GM18519 (cell line): ENCODE results near the gene OSGIN1.
"Not testable (repeated sequence)": the region's sequence is repeated elsewhere in the genome, so short reads cannot be mapped to it uniquely, and the experiment has no call there.

Experiments
- ATAC-seq: cut with Tn5 transposase; IDR thresholded peaks from one replicate; pipeline ENCODE4 v1.9.1; 2021; ENCODE audit warnings: mild to moderate bottlenecking, moderate library complexity; ENCODE audit not compliant: unreplicated experiment, low FRiP score

Gene OSGIN1

DNA sequence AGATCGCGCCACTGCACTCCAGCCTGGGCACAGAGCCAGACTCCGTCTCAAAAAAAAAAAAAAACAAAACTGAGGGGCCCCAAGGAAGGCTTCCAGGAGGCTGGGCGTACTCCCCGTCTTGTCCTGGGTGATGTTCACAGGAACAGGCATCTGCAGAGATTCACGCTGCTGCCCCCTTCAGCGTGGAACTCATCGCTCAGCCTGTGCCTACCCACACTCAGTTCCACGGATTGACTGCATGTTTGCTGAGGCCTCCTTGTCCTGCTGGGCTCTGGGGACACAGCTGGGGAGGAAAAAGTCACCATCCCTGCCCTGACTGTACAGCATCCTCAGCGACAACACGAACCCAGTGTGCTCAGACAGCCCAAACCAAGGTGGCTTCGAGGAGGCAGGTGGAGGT lies 12.9 kb upstream of the OSGIN1 start:
- no peak for ATAC-seq

DNA sequence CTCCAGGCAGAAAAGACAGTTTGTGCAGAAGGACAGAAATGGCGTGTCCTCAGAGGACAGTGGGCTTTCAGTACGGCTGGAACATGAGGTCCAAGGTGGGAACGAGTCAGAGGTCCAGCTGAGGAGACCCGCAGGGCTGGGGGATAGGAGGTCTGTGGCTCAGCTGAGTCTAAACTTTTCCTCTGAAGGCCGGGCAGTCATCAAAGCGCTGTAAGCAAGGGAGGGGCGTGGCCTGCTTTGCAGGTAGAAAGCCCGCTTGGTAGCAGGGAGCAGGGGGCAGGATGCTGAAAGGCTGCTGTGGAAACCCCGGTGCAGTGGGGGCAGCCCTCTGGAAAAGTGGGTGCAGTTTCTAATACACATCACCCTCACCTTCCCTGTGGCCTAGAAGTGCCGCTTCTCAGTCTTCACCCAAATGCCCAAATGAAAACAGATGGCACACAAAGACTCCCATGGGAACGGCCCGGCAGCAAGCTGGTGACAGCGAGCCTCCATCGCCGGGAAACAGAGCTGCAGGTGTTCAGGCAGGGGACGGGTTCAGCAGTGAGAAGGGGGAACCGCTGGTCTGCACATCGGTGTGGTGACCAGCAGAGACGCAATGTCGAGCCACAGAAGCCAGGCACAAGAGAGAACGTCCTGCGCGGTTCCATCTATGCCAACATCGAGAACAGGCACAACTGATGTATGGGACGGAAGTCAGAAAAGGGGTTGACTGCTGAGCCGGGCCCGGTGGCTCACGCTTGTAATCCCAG lies 12.2 kb upstream of the OSGIN1 start:
- no peak for ATAC-seq

DNA sequence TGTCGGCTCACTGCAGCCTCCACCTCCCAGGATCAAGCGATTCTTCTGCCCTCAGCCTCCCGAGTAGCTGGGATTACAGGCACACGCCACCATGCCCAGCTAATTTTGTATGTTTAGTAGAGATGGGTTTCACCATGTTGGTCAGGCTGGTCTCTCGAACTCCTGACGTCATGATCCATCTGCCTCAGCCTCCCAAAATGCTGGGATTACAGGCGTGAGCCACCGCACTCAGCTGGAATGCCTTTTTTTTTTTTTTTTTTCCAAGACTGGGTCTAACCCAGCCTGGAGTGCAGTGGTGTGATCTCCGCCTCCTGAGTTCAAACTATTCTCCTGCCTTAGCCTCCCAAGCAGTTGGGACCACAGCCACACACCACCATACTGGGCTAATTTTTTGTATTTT lies 11.5 kb upstream of the OSGIN1 start:
- not testable (repeated sequence) for ATAC-seq

DNA sequence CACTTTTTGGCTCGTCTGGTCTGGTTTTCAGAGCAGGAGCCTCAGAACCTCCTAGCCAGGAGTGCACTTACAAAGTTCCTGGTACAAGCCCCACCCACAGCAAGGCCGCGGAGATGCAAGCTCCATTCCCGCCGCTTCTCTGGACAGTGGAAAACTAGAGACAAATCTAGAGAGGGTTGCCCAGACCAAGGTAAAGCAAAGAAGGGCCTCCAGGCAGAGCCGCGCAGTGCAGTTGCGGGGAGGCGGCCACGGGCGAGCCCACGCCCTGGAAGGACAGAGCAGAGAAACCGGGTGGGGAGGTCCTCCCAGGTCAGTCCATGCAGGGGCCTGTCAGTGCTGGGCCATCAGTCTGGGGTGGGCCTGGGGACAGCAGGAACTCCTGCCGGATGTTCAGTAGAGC lies 11.0 kb upstream of the OSGIN1 start:
- no peak for ATAC-seq

GRCh38 chr16:83942815-83943515 lies 10.1 kb upstream of the OSGIN1 start:
- no peak for ATAC-seq

GRCh38 chr16:83943516-83944050 lies 9.5 kb upstream of the OSGIN1 start:
- ATAC-seq, result no peak

DNA sequence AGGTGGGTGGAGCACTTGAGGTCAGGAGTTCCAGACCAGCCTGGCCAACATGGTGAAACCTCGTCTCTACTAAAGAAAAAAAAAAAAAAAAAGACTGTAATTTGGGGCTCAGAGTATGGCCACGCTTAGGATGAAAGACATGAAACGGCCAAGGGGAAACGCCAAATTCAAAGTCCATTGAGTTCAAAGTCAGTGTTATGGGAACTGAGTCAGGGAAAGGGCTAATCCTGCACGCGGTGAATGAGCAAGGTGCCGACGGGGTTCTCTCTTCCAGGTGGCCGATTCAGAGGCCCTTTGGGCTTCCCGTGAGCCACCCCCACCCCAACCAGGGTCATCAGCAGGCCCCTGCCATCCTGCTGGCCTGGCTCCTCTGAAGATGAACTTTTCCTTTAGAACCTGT lies 7.5 kb upstream of the OSGIN1 start:
- no peak for ATAC-seq

DNA sequence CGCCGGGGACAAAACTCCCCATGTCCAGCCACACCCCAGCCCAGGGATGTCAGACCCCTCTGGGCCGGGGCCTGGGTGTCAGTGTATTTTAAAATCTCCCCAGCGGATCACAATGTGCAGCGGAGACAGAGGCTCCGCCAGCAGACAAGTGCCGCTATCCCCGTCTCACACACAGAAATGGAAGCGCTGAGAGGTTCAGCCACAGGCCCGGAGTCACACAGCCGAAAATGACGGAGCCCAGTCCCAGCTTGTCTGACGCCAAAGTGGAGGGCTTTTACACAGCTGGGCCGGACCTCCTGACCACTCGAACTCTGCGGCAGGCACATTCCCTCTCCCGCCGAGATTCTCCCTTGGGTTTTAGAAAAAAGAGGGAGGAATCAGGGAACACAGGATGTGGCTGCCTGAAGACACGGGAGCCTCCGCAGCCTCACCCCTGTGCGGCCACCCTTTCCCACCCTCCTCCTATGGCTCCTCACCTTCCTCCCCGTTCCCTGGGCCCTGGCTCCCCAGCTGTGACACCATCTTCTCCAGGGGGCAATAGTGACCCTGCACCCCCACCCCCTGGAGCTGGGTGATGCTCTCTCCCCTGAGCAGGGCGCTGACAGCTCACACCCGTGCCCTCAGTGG lies 6.8 kb upstream of the OSGIN1 start:
- ATAC-seq, result no peak

DNA sequence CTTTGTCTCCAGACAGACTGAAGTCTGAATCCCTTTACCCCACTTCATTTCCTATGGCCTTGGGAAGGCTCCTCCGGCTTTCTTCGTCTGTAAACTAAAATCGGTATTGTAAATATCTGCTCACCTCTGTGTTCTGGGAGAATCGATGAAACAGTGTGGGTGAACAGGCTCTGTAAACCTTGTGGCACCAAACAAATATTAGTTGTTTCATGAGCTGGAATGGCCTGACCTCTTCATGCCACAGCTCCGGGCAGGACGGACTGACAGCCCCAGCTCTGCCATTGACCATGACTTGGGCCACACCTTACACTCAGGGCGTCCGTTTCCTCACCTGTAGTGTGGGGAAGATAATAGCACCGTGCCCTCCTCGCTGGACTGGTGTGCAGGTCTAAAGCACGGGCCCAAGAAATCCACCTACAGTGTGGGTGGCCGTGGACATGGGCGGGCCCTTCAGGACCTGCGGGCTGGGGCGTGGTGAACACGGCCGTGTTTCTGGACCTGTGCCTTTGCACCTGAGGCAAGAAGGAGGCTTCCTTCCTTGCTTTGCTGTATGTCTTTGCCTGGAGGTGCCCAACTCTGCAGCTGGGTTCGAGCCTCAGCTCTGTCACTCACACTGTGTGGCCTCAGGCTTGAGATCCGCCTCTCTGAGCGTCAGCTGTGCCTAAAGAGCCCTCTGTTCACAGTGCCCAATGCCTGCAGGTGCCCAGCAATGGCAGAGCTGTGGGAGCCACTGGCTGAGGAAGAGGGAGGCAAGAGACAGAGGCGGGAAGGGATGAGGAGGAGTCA lies 6.1 kb upstream of the OSGIN1 start:
- ATAC-seq, result no peak

DNA sequence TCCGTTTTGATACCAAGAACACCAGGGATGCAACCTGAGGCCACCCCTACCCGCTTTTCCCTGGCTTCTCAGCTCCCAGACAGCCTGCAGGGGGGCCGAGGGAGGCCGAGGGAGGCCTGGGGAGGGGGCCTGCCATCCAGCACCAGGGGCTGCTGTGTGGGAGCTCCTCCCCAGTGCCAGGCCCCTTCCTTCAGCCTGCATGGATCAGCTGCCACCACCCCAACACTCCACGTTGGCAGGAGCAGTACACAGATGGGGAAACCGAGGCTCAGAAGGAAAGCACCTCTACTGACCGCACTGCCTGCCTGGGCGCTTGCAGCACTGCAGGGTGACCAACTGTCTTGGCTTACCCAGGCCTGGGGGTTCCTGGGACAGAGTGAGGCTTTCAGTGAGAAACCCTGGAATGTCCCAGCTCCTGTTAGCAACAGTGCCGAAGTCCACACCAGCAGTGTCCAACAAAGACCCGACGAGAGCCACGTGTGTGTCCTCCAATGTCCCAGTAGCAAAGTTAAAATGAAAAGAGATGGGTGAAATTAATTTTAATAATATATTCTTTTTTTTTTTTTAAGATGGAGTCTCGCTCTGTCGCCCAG lies 5.3 kb upstream of the OSGIN1 start:
- ATAC-seq, result no peak

- no peak for ATAC-seq
Measured at GRCh38 chr16:83948914-83949723, 3.9 kb upstream of the OSGIN1 start.

DNA sequence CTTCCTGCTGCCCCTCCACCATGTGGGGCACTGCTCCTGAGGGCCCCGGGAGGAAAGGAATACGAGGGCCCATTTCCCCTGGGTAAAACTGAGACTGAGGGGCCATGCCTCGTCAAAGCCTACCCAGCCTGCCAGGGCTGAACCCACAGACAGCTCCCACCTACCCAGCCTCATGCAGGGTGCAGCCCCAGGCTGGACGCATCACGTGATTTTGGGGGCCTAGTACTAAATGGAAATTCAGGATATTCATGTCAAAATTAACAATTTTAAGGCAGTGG lies 3.4 kb upstream of the OSGIN1 start:
- ATAC-seq, result no peak

- not testable (repeated sequence) for ATAC-seq
Measured at GRCh38 chr16:83950862-83951399, 2.1 kb upstream of the OSGIN1 start.

DNA sequence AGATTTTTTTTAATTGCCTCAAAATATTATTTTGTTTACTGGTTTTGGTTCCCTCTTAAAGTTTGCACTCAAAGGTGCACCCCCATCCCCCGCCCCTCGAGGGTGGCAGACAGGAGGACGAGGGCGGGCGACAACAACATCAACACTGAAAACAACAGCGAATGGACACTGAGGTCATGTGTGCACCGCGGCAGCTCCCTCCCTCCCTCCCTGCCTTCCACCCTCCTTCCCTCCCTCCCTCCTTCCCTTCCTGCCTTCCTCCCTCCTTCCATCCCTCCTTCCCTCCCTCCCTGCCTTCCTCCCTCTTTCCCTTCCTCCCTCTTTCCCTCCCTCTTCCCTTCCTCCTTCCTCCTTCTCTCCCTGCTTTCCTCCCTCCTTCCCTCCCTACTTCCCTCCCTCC lies 1.5 kb upstream of the OSGIN1 start:
- ATAC-seq, result no peak

DNA sequence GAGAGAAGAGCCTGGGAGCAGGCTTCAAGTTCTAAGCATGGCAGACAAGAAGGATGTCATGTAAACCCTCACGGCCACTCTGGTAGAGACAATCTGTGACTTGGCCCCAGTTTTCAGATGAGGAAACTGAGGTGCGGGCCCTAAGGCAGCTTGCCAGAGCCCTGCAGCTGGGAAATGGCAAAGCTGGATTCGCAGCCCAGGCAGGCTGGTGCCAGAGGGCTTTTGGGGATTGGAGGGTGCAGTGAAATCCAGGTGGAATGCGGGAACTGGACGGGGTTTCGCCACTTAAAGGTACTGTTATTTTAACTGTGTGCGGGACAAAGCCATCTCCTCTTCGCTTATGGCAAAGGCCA lies 477 bp upstream of the OSGIN1 start:
- ATAC-seq, result no peak

DNA sequence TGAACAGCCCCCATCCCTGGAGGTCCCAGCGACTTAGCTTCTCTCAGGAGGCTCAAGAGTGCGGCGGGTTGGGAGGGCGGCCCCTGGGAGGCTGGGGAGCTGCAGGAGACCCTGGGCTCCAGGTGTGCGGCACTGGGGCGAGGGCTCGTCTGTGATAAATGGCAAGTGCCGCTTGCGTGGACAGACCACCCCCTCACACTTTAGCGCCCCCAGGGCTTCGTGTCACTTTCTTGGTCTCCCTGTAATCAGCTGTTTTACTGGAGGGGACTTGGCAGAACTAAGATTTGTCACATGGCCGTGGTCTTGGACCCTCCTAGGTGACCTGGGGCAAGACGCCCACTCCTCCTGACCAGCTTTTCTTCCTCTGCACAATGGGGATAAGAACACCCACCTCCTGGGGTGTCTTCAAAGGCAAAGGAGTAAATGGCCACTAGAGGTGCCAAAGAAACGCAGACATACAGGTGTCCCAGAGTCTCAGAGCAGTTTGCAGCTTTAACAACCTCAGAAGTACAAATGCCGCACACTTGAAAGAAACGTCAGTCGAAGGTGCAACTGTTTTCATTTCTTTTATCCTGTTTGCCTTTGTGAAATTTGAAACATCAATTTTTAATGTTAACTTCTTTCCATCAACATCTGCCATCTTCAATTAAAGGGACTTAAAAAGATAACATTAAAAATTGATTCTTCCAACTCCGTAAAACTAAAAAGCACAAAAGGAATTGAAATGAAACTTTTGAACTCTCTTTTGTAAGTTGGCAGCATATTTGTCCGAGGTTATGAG lies 946 bp downstream of the OSGIN1 start:
- no peak for ATAC-seq

- no peak for ATAC-seq
Measured at GRCh38 chr16:83954577-83955016, 1.6 kb downstream of the OSGIN1 start.

DNA sequence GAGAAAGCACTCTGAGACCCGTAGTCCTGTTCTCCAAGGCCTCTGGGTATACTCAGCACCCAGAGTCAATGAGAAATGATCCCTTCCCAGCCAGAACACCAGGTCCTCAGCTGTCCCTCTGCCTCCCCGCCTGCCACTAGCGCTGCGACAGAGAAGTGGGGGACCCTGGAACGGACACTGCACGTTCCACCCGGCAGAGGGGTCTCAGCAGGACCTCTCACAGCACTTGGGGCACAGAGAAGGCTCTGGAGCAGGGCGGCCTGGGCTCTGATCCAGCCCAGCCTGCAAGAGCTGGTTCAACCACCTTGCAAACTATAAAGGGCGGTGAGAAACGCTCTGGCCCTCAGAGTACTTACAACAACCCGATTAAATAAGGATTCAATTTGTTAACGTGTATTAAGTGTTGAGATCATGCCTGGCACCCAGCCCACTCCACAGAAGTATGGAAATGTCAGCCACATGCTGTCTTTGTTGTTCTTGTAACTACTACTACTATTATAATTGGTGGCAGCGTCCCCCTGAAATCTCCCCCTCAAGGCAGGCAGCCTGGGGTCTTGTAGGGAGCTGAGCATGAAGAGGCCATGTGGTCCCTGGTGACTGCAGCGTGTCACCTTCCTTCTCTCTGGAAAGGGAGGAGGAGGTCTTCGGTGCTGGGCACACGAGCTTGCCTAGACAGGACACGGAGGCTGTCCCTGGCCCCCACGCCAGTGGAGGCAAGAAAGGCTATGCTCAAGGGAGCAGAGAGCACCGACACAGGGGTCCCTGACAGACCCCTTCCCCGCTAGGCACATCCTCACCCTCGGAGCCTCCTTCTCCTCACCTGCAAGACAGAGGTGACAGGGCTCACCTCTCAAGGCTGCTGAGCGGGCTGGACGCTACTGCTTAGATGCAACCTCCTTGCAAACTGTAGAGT lies 2.4 kb downstream of the OSGIN1 start:
- no peak for ATAC-seq
